Stimulated activated naive CD8-positive, alpha-beta T cell treated with anti-CD3 and anti-CD28 coated beads, Interleukin-15, amount 100 ng/mL, for 72 hours (primary cell): ENCODE data around the gene SYT9.
A peak's percentile ranks its signal among the peaks of the same experiment; 100 is the strongest.

ENCODE experiments used
- ATAC-seq: fragments of 150-1000 bp; cut with Tn5 transposase; 2 replicates; pipeline ENCODE4 v1.10.0; 2021; ENCODE audit warnings: mild to moderate bottlenecking, moderate library complexity
- DNase-seq, 2 donors: peaks; one replicate each; pipeline ENCODE4 v3.0.0; 2021 to 2022
- H3K27ac Mint-ChIP-seq, 2 donors: one replicate each; pipeline ENCODE4 v1.8.0; 2022; ENCODE audit warnings: mild to moderate bottlenecking in 2 of 2, mixed read lengths in 2 of 2, moderate library complexity in 2 of 2
- H3K27me3 Mint-ChIP-seq: one replicate; pipeline ENCODE4 v1.8.0; 2022; ENCODE audit warnings: mixed read lengths
- H3K4me1 Mint-ChIP-seq: one replicate; pipeline ENCODE4 v1.8.0; 2022; ENCODE audit warnings: mild to moderate bottlenecking, mixed read lengths
- H3K4me3 Mint-ChIP-seq, 2 donors: one replicate each; pipeline ENCODE4 v1.8.0; 2022; ENCODE audit warnings: mild to moderate bottlenecking in 2 of 2, mixed read lengths in 2 of 2, moderate library complexity in 1 of 2
- H3K9me3 Mint-ChIP-seq, 2 donors: one replicate each; pipeline ENCODE4 v1.8.0; 2022; ENCODE audit warnings: mixed read lengths in 2 of 2

SYT9 gene

DNA sequence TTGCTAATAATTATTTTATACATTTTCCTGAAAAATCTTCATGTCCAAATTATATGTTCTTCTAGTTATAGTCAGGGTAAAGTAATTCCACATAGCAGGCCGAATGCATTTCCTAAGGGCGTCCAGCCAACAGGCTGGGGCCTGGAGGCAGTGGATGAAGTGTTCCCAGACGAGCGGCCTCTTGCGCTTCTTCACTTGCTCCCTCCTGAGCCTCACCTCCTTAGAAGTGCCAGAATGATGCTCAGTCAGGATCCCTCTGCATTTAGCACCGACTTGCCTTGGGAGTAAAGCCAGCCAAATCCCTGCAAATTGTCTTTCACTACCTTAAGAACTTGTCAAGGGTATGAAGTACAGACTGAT lies 235.1 kb downstream of the SYT9 start:
- Mint-ChIP-seq H3K27me3 (no peaks in the 10 kb centered on the region), H3K4me3 (no peak overlapping the region), H3K9me3 (no peaks in the 10 kb centered on the region), H3K4me1 (no peaks in the 10 kb centered on the region), H3K27ac (no peak overlapping the region)
- no peak for ATAC-seq
- no peak for DNase-seq

GRCh38 chr11:7487360-7487759 lies 235.7 kb downstream of the SYT9 start:
- DNase-seq (no peak), ATAC-seq (no peak)
- H3K27me3 Mint-ChIP-seq = no peaks in the 10 kb centered on the region
- no peak overlapping the region for H3K4me3 Mint-ChIP-seq
- H3K4me1 Mint-ChIP-seq = no peaks in the 10 kb centered on the region
- H3K27ac Mint-ChIP-seq = no peak overlapping the region
- H3K9me3 Mint-ChIP-seq = no peaks in the 10 kb centered on the region

DNA sequence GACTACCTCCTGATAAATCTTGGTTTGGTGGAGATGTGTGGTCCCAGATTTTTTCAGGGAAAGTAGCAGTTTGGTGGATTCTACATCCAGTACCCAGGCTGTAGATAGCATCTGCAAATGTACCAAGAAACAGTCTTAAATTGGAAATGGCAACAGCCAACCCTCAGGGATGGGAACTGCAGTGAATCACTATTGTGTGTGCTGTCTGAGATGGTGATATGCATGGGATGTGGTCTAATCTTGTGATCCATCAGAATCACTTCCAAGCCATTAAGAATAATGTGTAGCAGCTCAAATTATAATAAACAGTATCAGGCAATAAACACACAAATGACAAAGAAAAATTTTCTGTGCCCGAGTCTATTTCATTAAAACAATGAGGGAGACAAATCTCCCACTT lies 237.0 kb downstream of the SYT9 start:
- H3K4me3 Mint-ChIP-seq = no peak overlapping the region
- no peak overlapping the region for H3K27ac Mint-ChIP-seq
- ATAC-seq (no peak), DNase-seq (no peak)
- no peaks in the 10 kb centered on the region for H3K27me3 Mint-ChIP-seq
- no peaks in the 10 kb centered on the region for H3K9me3 Mint-ChIP-seq
- H3K4me1 Mint-ChIP-seq = no peaks in the 10 kb centered on the region

- no peak overlapping the region for H3K4me3 Mint-ChIP-seq
- ATAC-seq (no peak), DNase-seq (no peak)
- no peak overlapping the region for H3K27ac Mint-ChIP-seq
- H3K27me3 Mint-ChIP-seq = no peaks in the 10 kb centered on the region
- no peaks in the 10 kb centered on the region for H3K9me3 Mint-ChIP-seq
- H3K4me1 Mint-ChIP-seq = no peaks in the 10 kb centered on the region
These were observed 237.7 kb downstream of the SYT9 start for GRCh38 chr11:7489376-7489775.

- DNase-seq (no peak), ATAC-seq (no peak)
- Mint-ChIP-seq H3K27me3 (no peaks in the 10 kb centered on the region), H3K4me1 (no peaks in the 10 kb centered on the region), H3K4me3 (no peak overlapping the region), H3K9me3 (no peaks in the 10 kb centered on the region), H3K27ac (no peak overlapping the region)
These were observed 238.3 kb downstream of the SYT9 start for GRCh38 chr11:7490054-7490453.

DNA sequence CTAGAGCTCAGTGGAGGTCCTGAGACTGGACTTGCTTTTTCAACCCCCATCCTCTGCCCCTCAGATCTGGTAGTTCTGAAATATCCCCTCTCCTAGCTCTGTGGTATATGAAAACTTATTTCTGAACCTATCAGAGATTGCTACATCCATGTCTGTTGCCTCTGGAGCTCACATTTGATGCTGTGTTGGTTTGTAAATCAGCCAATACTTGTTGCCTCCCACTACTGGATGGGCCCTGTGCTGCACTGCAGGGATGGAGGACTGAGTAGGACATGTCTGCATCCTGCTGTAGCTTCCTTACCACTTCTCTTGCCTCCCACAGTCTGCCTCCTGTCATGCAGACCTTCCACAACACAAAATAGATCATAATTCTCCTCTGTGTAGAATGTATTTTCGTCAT lies 238.8 kb downstream of the SYT9 start:
- peak overlapping the region in 1 of 2 donors; percentile 40 for H3K27ac Mint-ChIP-seq
- H3K27me3 Mint-ChIP-seq = no peaks in the 10 kb centered on the region
- H3K9me3 Mint-ChIP-seq = no peaks in the 10 kb centered on the region
- H3K4me1 Mint-ChIP-seq = no peaks in the 10 kb centered on the region
- no peak overlapping the region for H3K4me3 Mint-ChIP-seq
- DNase-seq = no peak
- no peak for ATAC-seq

GRCh38 chr11:7492253-7492652 lies 240.5 kb downstream of the SYT9 start:
- DNase-seq (no peak), ATAC-seq (no peak)
- peaks cover 10% of the 10 kb centered on the region for H3K4me1 Mint-ChIP-seq
- H3K9me3 Mint-ChIP-seq = no peaks in the 10 kb centered on the region
- no peaks in the 10 kb centered on the region for H3K27me3 Mint-ChIP-seq
- no peak overlapping the region for H3K4me3 Mint-ChIP-seq
- H3K27ac Mint-ChIP-seq = peak overlapping the region in 1 of 2 donors; percentile 35

- Mint-ChIP-seq H3K4me3 (no peak overlapping the region), H3K9me3 (no peaks in the 10 kb centered on the region), H3K4me1 (peaks cover 10% of the 10 kb centered on the region), H3K27ac (no peak overlapping the region), H3K27me3 (no peaks in the 10 kb centered on the region)
- ATAC-seq (no peak), DNase-seq (no peak)
These were observed 242.0 kb downstream of the SYT9 start for GRCh38 chr11:7493670-7494069.

DNA sequence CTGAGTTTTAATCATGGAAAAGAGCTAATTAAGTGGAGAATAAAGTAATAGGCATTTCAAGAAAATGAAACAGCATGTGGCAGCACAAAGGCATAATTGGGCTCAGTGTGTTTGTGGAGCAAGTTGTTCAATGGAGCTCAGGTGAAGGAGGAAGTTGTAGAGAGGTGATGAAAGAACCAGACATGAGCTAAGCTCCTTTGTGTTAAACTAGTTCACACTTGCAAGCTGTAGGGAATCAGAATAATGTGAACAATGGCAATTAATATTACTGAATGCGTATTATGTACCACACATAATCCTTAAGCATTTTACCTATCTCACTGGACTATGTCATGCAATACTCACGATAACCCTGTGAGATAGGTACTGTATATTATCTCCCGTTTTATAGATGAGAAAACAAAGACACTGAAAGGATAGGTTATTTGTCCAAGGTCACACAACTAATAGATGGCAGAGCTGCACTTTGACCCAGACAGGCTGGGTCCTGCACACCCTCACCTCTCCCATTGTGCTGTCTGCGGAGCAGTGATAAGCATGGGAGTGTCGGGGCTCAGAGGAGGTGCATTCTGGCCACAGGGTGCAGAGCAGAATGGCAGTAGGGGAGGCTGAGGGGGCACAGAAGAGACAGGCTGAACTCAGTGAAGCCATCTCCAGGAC lies 242.5 kb downstream of the SYT9 start:
- ATAC-seq (peak; percentile 27), DNase-seq (no peak)
- no peaks in the 10 kb centered on the region for H3K9me3 Mint-ChIP-seq

GRCh38 chr11:7495882-7496551 lies 244.3 kb downstream of the SYT9 start:
- DNase-seq (no peak), ATAC-seq (peak; percentile 83)
- Mint-ChIP-seq H3K9me3 (no peaks in the 10 kb centered on the region), H3K27me3 (no peaks in the 10 kb centered on the region), H3K27ac (peak overlapping the region in 1 of 2 donors; percentile 23), H3K4me1 (peaks cover 10% of the 10 kb centered on the region), H3K4me3 (peak overlapping the region in 1 of 2 donors; percentile 6)

More for the DNA sequence above, 242.5 kb downstream of the SYT9 start:
- Mint-ChIP-seq H3K4me1 (peaks cover 10% of the 10 kb centered on the region), H3K27me3 (no peaks in the 10 kb centered on the region), H3K27ac (peak overlapping the region in 1 of 2 donors; percentile 49), H3K4me3 (no peak overlapping the region)

- Mint-ChIP-seq H3K4me1 (peaks cover 10% of the 10 kb centered on the region), H3K27ac (no peak overlapping the region), H3K27me3 (no peaks in the 10 kb centered on the region), H3K4me3 (no peak overlapping the region), H3K9me3 (no peaks in the 10 kb centered on the region)
- ATAC-seq (no peak), DNase-seq (no peak)
These were observed 246.5 kb downstream of the SYT9 start for GRCh38 chr11:7498193-7498592.

DNA sequence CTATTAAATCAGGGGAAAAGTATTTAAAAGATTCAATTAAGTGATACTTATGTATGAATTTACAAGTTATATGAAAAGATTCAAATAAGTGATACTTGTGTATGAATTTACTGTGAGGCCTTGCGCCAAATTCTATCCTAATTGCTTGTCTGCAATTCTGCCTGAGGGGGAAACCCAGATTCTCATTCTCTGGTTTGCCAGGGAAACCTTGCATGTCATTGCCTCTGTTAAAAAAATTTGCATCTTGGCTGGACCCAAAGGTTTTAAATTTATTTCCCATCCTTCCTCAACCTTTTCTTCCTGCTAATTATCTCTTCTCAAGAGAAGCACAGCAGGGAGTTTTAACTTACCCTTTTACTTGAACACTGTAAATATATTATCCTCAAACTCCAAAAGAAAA lies 247.4 kb downstream of the SYT9 start:
- H3K4me1 Mint-ChIP-seq = peaks cover 10% of the 10 kb centered on the region
- H3K27ac Mint-ChIP-seq = no peak overlapping the region
- H3K4me3 Mint-ChIP-seq = no peak overlapping the region
- ATAC-seq (no peak), DNase-seq (no peak)
- no peaks in the 10 kb centered on the region for H3K9me3 Mint-ChIP-seq
- H3K27me3 Mint-ChIP-seq = no peaks in the 10 kb centered on the region

DNA sequence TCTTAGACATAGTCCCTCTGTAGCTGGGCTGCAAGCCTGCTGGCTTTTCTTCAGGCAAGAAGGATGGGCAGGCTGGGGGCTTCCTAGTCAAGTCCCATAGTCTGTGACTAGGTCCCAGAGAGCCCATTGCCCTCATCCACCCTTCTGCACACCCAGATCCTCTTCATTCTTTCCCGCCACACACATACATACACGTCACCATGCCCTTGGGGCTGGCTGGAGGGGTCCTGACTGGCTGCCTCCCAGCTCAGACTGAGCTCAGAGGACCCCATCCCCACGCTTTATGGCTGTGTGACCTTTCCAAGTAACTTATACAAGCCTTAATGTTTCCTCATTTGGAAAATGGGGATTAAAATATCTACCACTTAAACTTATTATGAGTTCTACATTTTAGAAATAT lies 248.5 kb downstream of the SYT9 start:
- ATAC-seq (no peak), DNase-seq (no peak)
- H3K4me1 Mint-ChIP-seq = peaks cover 10% of the 10 kb centered on the region
- H3K4me3 Mint-ChIP-seq = no peak overlapping the region
- H3K27me3 Mint-ChIP-seq = no peaks in the 10 kb centered on the region
- H3K27ac Mint-ChIP-seq = no peak overlapping the region
- H3K9me3 Mint-ChIP-seq = no peaks in the 10 kb centered on the region

- ATAC-seq (no peak), DNase-seq (no peak)
- Mint-ChIP-seq H3K4me1 (peaks cover 4% of the 10 kb centered on the region), H3K27me3 (no peaks in the 10 kb centered on the region), H3K9me3 (no peaks in the 10 kb centered on the region), H3K4me3 (no peak overlapping the region), H3K27ac (no peak overlapping the region)
These were observed 249.5 kb downstream of the SYT9 start for GRCh38 chr11:7501251-7501650.

DNA sequence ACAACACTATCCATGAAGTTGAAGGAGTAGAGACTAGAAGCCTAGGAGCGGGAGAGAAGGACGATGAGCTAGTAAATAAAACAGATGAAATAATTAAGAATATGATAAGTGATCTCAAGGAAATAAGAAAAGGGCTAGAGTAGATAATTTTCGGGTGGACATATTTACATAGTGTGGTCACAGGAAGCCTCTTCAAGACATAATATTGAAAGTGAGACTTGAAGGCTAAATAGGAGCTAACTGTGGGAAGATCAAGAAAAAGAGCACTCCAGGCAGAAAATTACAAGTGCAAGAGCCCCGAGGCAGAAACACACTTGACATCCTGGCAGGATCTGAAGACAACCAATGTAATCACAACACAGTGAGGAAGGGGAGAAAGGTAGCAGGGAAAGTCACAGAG lies 250.2 kb downstream of the SYT9 start:
- DNase-seq (no peak), ATAC-seq (no peak)
- no peaks in the 10 kb centered on the region for H3K27me3 Mint-ChIP-seq
- no peak overlapping the region for H3K4me3 Mint-ChIP-seq
- no peak overlapping the region for H3K27ac Mint-ChIP-seq
- H3K4me1 Mint-ChIP-seq = no peaks in the 10 kb centered on the region
- H3K9me3 Mint-ChIP-seq = no peaks in the 10 kb centered on the region

- Mint-ChIP-seq H3K4me3 (no peak overlapping the region), H3K27me3 (no peaks in the 10 kb centered on the region), H3K27ac (no peak overlapping the region), H3K9me3 (no peaks in the 10 kb centered on the region), H3K4me1 (peaks cover 2% of the 10 kb centered on the region)
- ATAC-seq = no peak
- DNase-seq = no peak
These were observed 254.5 kb downstream of the SYT9 start for GRCh38 chr11:7506243-7506642.

DNA sequence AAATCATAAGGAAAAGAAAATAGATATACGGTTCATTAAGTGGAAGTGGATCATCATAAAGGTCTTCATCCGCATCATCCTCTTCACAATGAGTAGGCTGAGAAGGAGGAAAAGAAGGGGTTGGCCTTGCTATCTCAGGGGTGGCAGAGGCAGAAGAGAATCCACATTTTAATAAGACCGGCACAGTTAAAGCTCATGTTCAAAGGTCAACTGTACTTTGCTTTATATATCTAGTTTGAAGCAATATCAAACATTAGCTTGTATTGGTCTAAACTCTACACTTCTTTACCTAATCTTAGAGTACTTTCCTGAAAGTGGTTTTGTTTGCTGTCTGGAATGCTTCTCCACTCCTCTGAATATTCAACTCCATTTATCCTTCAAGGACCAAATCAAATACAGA lies 256.4 kb downstream of the SYT9 start:
- H3K4me3 Mint-ChIP-seq = no peak overlapping the region
- no peaks in the 10 kb centered on the region for H3K9me3 Mint-ChIP-seq
- ATAC-seq (no peak), DNase-seq (no peak)
- H3K27me3 Mint-ChIP-seq = no peaks in the 10 kb centered on the region
- H3K4me1 Mint-ChIP-seq = peaks cover 19% of the 10 kb centered on the region
- no peak overlapping the region for H3K27ac Mint-ChIP-seq
